Inferior parietal cortex (tissue), 1 donor: ENCODE results near the gene LGALS9.

ENCODE experiments used
- DNase-seq: peaks from one replicate; pipeline ENCODE4 v3.0.0-alpha.2; 2016; ENCODE audit errors: extremely low spot score

The LGALS9 gene

DNA sequence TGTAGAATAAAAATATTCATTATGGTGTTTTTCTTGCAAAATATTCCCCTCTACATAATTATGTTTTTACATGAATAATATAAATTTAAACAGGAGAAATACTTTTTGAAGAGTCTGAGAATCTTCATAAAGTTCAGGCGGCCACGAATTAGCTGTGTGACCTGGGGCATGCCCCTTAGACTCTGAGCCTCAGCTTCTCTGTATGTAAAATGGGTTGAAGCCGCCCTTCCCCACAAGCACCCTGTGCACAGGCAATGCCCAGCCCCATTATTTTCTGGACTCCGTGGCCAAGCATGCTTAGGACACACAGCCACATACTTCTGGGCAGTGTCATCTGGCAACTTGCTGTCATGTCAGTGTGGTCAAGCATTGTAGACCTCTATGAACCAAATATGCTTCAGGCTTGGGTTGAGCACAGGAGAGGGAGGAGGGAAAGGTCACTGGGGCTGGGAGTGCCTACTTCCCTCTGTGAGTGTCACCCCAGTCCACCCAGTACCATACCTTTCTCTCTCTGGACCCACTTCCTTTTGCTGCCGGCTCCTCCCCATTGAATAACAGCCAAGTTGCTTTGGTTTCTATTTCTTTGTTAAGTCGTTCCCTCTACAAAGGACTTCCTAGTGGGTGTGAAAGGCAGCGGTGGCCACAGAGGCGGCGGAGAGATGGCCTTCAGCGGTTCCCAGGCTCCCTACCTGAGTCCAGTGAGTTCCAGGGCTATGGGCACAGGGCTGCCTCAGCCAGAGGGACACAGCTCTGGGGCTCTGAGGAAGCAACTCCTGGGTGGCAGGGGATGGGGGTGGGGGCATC lies at the start of gene LGALS9:
Gene LGALS9 (plus strand): TSS at position 582 of the 804 bp plus-strand sequence. CDS start 78 bp downstream, at position 660.
- no peak for DNase-seq

DNA sequence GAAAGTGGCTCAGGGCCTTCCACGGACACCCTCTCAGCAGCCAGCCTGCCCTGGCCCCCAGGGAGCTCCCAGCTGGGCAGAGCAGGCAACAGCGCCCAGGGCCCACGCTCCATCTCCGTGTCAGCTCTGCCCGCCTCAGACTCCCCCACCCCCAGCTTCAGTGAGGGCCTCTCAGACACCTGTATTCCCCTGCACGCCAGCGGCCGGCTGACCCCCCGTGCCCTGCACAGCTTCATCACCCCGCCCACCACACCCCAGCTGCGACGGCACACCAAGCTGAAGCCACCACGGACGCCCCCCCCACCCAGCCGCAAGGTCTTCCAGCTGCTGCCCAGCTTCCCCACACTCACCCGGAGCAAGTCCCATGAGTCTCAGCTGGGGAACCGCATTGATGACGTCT lies 48.3 kb upstream of the LGALS9 start:
- no peak for DNase-seq

DNA sequence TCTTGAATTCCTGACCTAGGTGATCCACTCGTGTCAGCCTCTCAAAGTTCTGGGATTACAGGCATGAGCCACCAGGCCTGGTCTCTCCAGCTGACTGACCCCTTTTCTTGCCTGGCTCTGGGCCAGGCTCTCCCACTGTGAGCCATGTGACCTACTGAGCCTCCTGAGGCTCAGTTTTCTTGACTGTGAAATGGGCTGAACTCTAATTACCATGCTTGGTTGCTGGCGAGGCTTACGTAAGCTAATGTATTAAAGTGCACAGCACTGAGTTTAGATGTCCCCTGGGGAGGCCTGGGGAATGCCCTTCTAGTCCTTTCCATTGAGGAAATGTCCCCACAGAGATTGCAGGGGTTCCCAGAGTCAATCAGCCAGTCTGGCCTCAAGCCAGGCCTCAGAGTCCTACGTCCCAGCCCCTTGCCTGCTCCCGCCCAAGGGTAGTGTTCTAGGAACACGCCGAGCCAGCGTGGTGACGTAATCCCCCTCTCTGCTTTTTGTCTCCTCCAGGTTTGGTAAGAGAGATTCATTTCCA lies 45.8 kb upstream of the LGALS9 start:
- no peak for DNase-seq

DNA sequence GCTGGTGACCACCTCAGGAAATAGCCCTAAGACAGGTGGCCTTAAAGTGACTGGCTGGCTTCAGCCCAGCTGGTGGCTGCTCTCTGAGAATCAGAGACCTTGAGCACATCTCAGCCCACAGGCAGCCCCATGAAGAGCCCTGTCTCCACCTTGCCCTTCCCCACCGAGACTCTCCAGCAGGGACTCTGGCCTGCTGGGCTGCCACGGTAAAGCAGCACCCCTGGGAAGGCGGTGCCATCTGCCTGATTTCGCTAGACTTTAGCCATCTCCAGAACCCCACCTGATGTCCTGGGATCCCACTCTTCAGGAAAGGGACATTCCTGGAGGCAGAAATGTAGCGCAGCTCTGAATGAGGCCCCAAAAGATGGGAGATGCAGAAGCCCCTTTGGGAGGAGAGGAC lies 45.2 kb upstream of the LGALS9 start:
- DNase-seq = no peak

DNA sequence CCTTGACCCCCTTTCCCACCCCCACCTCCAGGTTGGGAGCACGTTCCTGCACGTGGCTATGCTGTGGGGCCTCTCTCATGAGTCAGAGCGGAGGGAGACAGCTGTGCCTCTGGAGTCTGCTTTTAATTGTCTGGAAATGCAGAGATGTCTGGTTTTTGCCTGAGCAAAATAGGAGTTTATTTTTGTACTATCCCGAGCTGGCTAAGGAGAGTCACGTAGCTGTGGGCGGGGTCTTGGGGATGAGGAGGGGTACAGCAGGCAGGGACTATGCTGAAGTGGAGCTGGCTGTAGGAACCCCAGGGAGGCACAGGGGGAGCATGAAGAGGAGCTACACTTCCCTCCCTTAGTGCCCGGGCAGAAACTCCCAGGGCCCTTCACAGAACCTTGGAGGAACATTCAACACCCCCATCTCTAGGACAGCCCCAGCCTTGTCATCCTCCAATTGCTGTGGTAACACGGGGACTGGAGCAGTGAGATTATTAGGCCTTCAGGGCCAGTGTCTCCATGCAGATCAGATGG lies 44.7 kb upstream of the LGALS9 start:
- DNase-seq = no peak

DNA sequence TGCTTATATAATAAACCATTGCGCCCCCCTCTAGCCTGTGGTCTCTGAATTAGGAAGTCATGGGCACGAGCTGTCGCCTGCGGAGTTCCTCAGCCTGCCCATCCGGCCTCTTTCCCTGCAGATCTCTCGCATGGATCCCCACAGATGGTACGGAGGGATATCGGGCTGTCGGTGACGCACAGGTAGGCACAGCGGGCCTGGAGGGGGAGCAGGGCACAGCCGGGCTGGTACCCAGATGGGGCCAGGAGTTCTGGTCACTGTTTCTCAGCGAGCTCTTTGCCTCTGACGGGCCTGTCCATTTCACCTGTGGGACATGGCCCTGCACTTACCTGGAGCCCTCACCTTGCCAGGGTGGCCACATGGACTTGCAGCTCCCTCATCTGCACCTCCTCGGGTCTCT lies 42.6 kb upstream of the LGALS9 start:
- no peak for DNase-seq

DNA sequence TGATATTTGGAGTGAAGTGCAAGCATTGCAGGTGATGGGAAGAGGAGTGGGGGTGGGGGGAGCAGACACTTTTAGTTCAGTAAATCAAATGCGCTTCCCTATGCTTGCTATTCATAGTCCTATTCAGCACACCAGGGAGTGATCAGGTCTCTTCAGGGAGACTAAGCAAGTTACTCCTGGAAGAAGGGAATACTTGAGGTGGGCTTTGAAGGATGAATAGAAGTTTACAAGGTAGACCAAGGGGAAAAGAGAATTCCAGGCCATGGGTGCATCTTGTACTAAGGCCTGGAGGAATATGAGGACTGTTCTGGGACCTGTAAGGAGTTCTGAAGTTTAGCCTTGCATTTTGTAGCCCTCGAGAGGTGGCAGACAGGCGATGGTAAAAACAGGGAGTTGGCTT lies 40.1 kb upstream of the LGALS9 start:
- DNase-seq = no peak

DNA sequence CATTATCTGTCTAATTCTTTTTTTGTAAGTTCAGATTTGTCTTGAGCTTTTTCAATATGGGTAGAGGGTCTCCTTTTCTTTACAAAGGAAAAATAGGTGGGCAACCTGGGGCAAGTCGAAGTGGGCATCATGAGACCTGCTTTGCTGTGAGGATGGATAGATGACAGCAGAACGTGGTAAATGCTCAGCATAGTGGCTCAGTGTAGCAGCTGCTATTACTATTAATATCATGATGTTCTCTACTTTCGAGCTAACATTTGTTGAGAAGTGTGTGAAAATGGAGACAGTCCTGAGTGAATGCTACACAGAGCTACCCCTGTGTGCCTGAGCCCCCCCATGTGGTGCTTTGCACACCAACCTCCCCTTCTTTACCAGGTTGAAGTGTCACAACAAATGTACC lies 39.0 kb upstream of the LGALS9 start:
- no peak for DNase-seq

DNA sequence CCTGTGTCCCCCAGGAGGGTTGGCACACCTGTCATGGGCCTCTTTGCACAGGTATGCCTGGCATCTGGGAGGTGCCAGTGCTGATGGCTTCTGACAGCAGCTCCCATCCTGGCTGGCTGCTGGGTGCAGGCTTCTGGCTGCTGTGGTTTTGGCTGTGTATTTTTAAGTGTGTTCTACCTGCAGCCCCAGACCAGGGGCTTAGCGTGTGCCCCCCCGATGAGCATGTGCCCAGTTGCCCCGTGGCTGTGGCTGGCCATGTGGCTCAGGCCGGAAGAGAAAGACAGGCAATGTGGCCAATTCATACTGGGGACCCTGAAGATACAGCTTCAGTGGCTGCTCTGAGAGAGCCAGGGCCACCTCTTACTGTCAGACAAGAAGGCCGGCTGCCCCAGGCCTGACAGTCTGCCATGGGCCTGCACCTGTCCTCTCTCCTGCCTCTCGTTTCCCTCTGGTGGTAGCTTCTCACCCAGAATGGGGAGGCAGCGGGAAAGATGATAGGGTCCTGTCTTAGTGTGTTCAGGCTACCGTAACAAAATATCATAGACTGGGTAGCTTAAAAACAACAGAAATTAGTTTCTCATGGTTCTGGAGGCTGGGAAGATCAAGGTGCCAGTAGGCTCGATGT lies 37.6 kb upstream of the LGALS9 start:
- no peak for DNase-seq

DNA sequence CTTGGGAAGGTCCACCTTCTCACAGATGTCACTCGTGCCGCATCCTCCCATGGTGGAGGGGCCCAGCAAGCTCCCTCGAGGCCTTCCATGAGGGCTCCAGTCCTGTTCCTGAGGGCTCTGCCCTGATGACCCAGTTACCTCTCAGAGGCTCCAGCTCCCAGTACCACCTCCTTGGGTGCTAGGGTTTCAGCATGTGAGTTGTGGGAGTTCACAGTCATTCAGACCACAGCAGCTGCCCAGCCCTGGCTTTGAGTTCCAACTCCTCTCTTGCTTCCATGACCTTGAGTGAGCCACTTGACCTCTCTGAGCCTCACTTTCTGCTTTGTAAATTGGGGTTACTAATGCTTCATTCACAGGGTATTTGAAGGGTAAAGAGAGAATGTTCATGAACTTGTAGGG lies 37.1 kb upstream of the LGALS9 start:
- DNase-seq = no peak

DNA sequence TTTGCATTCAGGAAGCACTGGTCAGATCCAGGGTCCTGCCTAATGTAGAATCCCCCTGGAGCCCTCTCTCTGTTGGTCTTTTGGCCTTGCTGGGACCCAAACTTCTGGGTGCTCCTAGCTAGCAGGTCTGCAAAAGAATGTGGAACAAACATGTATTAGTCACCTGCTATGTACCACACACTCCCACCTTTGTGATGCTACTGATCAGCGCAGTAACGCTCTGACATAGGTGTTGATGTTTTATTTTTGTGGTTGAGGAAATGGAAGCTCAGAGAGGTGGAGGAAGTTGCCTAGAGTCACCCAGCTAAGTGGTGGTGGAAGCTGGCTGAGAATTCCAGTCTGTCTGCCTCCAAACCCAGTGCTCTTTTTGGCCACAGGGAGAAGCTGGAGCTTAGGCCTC lies 35.8 kb upstream of the LGALS9 start:
- DNase-seq = no peak

DNA sequence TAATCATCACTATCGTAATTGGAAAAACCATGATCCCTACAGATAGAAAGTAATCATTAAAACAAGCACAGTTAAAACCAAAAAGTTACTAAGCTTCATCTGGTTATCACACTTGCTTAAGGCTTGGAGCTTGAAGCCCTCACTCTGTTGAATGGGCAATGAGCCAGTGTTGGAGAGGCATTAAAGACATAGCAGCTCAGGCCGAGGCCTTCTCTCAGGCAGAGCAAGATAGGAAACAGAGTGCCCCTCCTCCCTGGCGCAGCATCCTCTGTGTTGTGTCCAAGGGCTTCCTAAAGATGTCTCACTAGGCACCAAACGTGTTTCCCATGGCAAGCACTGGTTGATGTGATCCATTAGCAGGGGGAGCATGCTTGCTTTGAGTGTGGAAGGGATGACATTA lies 34.9 kb upstream of the LGALS9 start:
- DNase-seq = no peak

DNA sequence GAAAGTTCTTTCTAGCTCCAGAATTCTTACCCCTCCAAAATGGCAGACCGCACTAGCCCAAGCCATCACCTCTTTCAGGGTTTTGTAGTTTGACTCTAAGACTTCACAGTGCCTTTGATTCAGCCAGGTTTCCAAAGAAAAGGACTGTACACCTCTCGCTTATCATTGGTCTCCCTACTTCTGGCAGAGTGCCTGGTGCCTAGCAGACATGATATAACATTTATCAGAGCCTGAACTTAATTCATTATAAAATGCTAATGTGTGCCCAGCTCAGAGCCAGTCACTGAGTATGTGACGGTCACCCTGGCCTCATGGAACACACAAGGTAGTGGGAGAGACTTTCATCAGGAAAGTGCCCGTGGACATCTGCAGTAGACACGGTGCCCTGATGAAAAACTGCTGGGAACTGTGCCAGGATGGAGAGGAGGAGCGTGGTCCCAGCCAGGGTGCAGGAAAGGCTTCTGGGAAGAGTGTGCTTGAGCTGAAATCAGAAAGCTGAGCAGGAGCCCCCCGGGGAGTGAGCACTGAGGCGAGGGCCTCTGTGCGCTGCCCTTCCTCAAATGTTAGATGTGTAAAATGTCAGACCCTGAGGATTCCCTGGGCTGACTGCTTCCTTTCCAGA lies 34.3 kb upstream of the LGALS9 start:
- no peak for DNase-seq

DNA sequence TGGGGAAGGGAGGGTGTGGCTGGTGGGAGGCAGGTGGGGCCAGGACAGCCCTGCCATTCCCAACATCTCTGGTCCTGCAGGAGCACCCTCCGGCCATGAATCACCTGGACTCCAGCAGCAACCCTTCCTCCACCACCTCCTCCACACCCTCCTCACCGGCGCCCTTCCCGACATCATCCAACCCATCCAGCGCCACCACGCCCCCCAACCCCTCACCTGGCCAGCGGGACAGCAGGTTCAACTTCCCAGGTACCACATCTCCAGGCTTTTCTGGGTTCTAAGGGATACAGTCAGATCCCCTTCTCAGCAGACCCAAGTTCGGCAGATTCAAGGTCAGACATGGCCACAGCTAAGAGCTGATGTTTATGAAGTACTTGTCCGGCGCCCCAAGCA lies 33.8 kb upstream of the LGALS9 start:
- DNase-seq = no peak

DNA sequence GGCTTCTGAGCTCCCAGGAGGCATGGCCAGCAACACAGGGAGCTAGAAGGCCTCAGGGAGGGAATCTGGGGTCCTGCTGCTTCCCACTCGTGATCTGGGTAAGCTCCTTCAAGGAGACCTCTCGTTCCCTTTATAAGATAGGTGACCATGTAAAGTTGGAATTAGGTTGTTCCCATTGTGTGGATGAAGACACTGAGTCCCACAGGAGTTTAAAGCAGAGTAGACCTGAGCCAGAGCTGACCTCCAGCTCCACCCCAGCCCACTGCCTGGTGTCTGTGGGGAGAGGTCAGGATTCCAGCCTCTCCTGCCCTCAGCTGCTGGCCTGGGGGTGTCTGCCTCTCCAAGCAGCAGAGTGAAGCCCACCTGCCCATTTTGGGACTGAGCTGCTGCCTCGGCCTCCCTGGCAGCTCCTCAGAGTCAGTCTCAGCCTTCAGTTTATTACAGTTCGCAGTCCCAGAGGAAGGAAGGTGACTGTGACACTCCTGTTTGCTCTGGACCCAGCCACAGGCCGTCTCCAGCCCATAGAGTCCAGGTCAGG lies 33.1 kb upstream of the LGALS9 start:
- no peak for DNase-seq

DNA sequence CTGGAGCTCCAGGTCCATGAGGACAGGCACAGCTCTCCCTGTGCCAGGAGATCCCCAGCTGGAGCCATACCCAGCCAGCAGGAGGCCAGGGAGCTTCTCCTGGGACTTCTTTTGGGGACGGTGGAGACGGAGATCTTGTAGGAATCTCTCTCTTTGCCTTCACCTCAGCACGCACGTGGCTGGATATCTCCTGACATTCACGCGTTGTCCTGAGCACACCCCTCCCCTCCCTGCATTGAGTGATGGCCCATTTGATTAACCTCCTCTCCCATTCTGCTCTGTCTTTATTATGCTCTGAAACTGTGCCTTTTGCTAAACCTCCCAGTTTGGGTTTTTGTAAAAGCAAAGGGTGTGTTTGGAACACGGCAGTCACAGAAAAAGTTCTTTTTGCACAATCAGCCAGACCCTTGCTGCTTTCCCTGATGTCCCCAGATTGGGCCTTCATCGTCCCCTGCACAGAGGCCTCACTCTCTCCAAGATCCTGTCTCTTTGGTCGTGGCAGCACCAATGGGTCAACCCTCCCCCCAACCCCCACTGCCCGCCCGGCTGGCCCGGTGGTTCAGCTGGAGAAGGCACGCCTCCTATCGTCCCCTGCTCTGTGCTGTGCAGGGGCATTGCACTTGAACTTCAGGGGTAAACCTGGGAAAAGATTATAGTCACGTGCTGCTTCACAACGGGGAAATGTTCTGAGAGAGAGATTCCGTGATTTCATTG lies 32.5 kb upstream of the LGALS9 start:
- no peak for DNase-seq

DNA sequence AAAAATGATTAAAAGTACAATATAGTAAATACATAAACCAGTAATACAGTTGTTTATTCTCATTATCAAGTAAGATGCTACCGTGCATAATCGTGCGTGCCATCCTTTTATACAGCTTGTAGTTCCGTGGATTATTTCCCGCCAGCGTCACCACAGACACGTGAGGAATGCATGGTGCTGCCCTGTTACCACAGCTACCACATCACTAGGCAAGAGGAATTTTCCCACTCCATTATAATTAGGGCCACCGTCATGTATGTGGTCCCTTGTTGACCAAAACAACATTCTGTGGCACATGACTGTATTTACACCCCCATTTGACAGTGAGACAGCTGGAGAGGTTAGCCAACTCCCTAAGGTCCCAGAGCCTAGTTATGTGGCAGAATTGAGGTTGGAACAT lies 30.5 kb upstream of the LGALS9 start:
- DNase-seq = no peak

DNA sequence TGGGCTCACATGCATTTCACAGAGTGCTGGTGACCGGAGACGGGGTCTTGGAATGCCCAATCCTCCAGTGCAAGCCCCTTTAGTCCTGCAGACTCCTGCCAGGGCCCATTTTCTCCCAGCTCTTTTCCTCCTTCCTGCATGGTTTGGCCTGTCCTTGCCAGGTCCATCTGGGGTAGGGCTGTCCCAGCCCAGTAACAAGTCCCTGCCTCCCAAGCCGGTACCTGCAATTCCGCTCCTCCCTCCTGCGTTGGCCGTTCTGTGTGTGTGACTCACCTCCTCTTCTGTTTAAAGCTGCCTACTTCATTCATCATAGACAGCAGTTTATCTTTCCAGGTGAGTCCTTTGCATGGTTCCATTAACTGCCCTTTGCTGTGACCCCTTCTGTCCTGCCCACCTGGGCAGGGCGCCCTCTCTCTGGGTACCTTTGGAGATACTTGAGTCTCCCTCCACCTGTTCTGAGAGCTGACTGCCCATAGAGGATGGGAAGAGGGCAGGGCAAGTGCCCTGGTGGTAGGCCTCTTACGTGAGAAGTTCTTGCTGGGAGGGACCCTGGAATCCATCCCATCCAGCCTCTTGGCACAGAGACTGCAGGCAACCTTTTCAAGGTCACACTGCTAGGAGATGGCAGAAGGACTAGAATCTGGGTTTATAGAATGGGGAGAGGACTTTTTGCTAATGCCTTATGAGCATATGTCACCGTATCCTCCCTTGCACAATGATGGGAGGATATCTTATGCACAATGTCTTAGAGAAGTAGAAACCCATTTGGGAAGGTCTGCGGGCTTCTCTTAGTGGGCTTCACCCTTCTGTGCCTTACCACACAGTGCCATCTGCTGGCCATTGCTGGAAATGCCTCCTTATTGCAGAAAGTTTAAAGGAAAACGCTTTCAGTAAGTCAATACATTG lies 29.7 kb upstream of the LGALS9 start:
- DNase-seq = peak; percentile 97

DNA sequence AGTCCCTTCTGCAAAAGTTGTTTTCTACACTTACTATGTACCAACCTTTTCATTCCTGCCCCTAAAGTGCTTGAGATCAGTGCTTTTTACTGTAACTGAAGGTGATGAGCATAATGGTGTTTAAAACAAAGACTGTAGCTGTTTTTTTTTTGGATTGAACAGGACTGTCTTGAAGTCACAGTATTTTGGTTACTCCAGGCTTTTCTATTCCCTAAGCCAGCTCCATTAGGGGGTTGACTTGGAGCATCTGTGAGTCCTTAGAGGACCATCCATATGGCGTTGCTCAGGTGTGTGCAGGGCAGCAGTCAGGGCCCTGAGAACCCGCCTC lies 29.0 kb upstream of the LGALS9 start:
- no peak for DNase-seq

DNA sequence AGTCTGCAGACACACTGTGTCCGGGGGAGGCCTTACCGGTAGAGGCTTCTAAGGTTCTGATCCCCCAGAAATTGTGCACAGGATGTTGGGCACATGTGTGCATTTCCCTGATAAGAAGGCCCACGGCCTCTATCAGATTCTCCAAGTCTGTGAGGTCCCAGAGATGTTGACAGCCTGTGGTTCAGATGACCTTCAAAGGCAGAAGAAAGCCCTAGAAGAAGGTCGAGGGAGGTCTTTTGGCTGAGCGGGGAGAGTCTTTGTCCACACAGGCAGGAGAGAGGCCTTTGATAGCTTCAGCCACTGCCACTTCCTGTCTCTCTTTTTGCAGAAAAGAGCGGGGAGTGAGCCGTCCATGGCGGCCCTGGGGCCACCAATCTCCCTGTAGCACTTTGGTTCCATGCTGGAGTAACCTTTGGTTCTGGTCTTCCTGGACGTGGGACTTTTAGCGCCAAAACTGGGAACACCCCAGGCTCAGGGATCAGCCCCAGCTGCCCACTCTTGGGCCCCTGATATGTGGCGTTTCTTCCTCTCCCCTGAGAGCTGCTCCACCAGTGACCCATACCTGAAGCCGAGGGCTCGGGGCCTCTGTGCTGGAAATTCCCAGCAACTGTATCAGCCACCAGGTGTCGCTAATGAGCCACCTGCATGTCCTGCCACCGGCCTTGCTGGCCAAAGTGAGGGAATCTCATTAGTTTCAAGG lies 28.1 kb upstream of the LGALS9 start:
- DNase-seq = peak; percentile 80
